SK-N-MC (cell line): ENCODE results near the gene LEAP2.
A peak's percentile ranks its signal among the peaks of the same experiment; 100 is the strongest.
"Not testable (repeated sequence)": the region's sequence is repeated elsewhere in the genome, so short reads cannot be mapped to it uniquely, and the experiment has no call there.

Source experiments
- DNase-seq: peaks from one replicate; pipeline ENCODE4 v3.0.0-alpha.2; 2011; ENCODE audit warnings: low read depth, low spot score
- H3K27ac ChIP-seq: fragments of 200-600 bp; sonication (generic); 2 replicates; pipeline ENCODE4 v1.5.1; 2016; ENCODE audit warnings: mixed run types
- H3K36me3 ChIP-seq: fragments of 200-600 bp; sonication (generic); 2 replicates; pipeline ENCODE4 v1.6.1; 2017; ENCODE audit warnings: antibody characterized with exemption, low read length, mixed read lengths; ENCODE audit not compliant: insufficient read depth
- H3K4me3 ChIP-seq: fragments of 200-600 bp; sonication (generic); 2 replicates; pipeline ENCODE4 v1.5.1; 2016
- H3K9ac ChIP-seq: fragments of 200-600 bp; sonication (generic); 2 replicates; pipeline ENCODE4 v1.8.0; 2017; ENCODE audit warnings: mixed run types, mixed read lengths; ENCODE audit not compliant: insufficient read length
- H3K9me3 ChIP-seq: fragments of 200-600 bp; sonication (generic); 2 replicates; pipeline ENCODE4 v1.6.1; 2017; ENCODE audit warnings: low read depth, mild to moderate bottlenecking, antibody characterized with exemption, low read length, moderate library complexity, mixed read lengths
- EZH2 ChIP-seq: fragments of 200-600 bp; sonication (generic); IDR thresholded peaks from one replicate; pipeline ENCODE4 v1.6.1; 2017; ENCODE audit warnings: antibody characterized with exemption
- FOXP2 ChIP-seq: optimal IDR thresholded peaks from 2 replicates; pipeline ENCODE3; 2011; ENCODE audit warnings: mild to moderate bottlenecking, moderate library complexity; ENCODE audit not compliant: insufficient read depth; ENCODE audit errors: extremely low read length, control extremely low read depth
- POLR2AphosphoS5 ChIP-seq: IDR thresholded peaks from 2 replicates; pipeline ENCODE4 v1.6.1; 2012; ENCODE audit warnings: mild to moderate bottlenecking, low read depth, low read length, borderline replicate concordance

The LEAP2 gene

DNA sequence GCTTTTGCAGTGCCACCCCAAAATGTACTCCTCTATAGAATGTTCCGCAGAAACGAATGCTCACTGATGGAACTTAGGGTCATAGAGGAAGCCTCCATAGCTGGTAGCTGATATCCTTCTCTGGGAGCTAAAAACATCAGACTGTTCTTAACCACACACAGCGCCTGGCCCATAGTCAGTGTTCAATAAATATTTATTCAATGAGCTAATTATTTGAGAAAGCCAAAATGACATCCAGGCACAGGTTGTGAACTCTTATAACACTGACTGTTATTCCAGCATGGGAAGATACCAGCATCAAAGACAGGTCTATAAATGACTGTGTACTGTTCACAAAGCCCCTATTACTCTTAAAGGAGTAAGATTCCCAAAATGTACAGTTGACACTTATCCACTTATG lies 20.1 kb upstream of the LEAP2 start:
- Histone ChIP-seq H3K9me3 (no peaks in the 10 kb centered on the region), H3K36me3 (no peaks in the 10 kb centered on the region)
- DNase-seq: no peak

DNA sequence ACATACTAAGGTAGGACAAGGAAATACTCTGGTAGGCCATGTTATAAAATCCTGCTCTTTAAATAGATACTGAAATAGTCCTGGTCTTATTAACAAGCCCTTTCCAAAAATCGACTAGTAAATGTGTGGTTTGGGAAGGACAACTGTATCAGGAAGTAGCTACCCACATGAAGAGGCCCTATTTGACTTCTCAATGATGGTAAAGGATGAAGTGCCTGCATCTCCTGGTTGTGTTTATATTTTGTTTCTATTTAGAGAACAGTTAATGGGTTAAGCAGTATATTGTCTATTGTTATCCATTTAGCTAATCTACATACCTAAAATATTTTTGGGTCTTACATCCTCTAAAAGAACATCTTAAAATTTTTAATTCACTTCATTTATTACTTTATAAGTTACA lies 19.7 kb upstream of the LEAP2 start:
- Histone ChIP-seq H3K4me3 (no peak overlapping the region), H3K36me3 (no peaks in the 10 kb centered on the region), H3K9ac (no peak overlapping the region), H3K9me3 (no peaks in the 10 kb centered on the region), H3K27ac (no peak overlapping the region)
- TF ChIP-seq EZH2 (no peak), POLR2AphosphoS5 (no peak), FOXP2 (no peak)
- DNase-seq: no peak

More for the DNA sequence above, 20.1 kb upstream of the LEAP2 start:
- TF ChIP-seq POLR2AphosphoS5 (no peak), EZH2 (no peak), FOXP2 (no peak)
- no peak overlapping the region for H3K27ac ChIP-seq
- H3K4me3 ChIP-seq: no peak overlapping the region
- no peak overlapping the region for H3K9ac ChIP-seq

DNA sequence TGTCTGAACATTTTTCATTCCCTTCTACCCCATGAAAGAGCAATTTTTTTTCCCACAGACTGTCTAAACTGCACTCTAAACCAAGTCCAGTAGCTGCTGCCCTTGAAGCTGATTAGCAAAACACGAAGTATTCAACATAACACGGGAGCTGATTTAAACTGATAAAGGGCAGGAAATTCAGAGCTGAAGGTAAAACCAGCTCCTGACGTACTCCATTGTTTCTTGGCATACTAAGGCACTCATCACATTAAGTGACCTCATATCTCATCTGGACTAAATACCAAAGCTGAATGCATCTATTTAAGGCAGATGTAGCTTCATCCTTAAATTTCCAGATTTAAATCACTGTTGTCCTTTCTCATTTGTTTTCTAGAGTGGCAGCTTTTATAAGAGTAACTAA lies 19.2 kb upstream of the LEAP2 start:
- Histone ChIP-seq H3K9me3 (no peaks in the 10 kb centered on the region), H3K9ac (no peak overlapping the region), H3K4me3 (no peak overlapping the region), H3K36me3 (no peaks in the 10 kb centered on the region), H3K27ac (no peak overlapping the region)
- TF ChIP-seq POLR2AphosphoS5: no peak
- TF ChIP-seq EZH2: no peak
- no peak for DNase-seq

DNA sequence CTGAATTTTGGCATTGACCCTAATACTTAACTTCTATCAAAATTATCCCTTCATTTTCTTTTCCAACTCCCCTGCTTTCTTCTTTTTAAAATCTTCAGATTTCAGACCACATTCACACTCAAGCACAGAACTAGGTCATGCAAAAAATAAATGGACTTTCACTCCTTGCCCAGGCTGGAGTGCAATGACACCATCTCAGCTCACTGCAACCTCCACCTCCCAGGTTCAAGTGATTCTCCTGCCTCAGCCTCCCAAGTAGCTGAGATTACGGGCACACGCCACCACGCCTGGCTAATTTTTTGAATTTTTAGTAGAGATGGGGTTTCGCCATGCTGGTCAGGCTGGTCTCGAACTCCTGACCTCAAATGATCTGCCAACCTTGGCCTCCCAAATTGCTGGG lies 18.5 kb upstream of the LEAP2 start:
- not testable (repeated sequence) for H3K9me3 ChIP-seq, DNase-seq, H3K27ac ChIP-seq, H3K36me3 ChIP-seq, H3K4me3 ChIP-seq, H3K9ac ChIP-seq

DNA sequence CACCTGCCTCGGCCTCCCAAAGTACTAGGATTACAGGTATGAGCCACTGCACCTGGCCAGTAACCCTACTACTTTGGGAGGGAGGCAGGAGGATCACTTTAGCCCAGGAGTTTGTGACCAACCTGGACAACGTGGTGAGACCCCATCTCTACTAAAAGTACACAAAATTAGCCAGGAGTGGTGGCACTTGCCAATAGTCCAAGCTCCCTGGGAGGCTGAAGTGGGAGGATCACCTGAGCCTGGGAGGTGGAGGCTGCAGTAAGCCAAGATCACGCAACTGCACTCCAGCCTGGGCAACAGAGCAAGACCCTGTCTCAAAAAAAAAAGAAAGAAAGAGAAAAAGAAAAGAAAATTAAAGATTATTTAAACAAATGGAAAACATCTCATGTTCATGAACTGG lies 17.5 kb upstream of the LEAP2 start:
- Histone ChIP-seq H3K9ac (no peak overlapping the region), H3K4me3 (no peak overlapping the region), H3K36me3 (no peaks in the 10 kb centered on the region), H3K9me3 (no peaks in the 10 kb centered on the region), H3K27ac (no peak overlapping the region)
- DNase-seq: no peak
- TF ChIP-seq POLR2AphosphoS5 (no peak), FOXP2 (no peak), EZH2 (no peak)

DNA sequence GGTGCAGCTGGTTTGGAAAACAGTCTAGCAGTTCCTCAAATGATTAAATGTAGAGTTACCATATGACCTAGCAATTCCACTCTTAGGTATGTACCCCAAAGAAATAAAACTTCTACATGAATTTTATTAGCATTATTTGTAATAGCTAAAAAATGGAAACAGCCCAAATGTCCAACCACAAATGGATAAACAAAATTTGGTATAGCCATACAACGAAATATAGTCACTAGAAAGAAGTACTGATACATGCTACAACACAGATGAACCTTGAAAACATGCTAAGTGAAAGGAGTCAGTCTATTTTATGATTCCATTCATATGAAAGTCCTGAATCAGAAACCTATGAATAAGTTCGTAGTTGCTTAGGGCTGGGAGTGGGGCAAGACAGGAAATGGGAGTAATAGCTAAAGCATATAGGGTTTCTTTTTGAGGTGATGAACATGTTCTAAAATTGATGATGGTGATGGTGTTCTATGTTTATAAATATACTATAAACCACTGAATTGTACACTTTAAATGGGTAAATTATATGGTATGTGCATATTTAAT lies 13.5 kb upstream of the LEAP2 start:
- Histone ChIP-seq H3K9ac (no peak overlapping the region), H3K9me3 (no peaks in the 10 kb centered on the region), H3K27ac (no peak overlapping the region), H3K4me3 (no peak overlapping the region), H3K36me3 (no peaks in the 10 kb centered on the region)
- no peak for DNase-seq
- TF ChIP-seq FOXP2 (no peak), POLR2AphosphoS5 (no peak), EZH2 (no peak)

DNA sequence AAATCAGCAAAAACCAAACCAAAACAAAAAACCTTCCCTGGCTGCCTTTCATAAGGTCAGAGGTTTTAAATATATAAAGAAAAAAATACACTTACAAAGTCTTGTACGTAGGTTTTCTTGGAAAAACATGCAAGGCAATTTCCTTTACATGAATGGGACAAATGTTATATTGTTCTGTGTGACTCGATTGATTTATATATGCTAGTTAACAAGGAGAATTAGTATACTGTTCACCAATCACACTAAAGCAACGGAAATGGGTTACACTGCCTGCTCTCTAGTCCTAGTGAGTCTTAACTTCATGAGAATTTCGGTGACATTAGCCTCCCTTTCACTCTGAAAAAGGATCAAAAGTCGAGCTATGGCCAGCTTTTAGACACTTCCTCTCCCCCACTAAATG lies 12.7 kb upstream of the LEAP2 start:
- no peaks in the 10 kb centered on the region for H3K9me3 ChIP-seq
- no peak for DNase-seq
- TF ChIP-seq EZH2 (no peak), FOXP2 (no peak), POLR2AphosphoS5 (no peak)
- no peak overlapping the region for H3K4me3 ChIP-seq
- no peaks in the 10 kb centered on the region for H3K36me3 ChIP-seq
- no peak overlapping the region for H3K27ac ChIP-seq
- no peak overlapping the region for H3K9ac ChIP-seq

DNA sequence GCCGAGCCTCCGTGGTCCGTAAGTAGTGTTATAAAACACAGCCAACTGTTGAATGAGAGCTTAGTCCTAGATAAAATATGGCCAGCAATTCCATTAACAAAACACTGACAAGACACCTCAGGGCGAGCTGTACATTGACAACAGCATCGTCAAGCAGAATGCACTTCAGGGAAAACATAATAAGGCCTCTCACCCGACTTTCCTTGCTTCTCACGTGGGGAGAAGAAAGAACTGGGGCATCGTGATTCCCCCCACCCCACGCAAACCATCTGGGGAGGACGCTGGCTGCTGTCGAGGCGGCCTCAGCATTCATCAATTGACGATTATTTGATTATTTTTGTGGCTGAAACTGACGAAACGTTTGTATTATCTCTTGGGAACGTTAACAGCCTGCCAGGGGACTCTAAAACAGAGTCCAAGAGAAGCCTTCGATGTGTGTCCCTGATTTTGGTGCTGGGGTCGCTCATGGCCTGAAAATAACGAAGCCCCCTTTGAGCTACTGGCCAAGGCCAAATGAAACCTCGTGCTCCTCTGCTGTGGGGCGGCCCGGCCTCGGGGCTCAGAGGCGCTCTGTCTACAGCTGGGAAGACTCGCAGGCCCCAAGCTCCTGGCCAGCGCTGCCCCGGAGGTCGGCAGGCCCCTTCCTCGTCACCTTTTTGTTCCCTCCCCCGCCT lies 7.7 kb upstream of the LEAP2 start:
- H3K9me3 ChIP-seq: no peaks in the 10 kb centered on the region
- H3K36me3 ChIP-seq: peaks cover 28% of the 10 kb centered on the region
- peak overlapping the region; percentile 98 for H3K9ac ChIP-seq
- DNase-seq: no peak
- peak overlapping the region; percentile 95 for H3K4me3 ChIP-seq
- H3K27ac ChIP-seq: peak overlapping the region; percentile 87
- TF ChIP-seq FOXP2: no peak
- TF ChIP-seq POLR2AphosphoS5: no peak; the same call in 1 of the 2 replicates
- TF ChIP-seq EZH2: no peak

DNA sequence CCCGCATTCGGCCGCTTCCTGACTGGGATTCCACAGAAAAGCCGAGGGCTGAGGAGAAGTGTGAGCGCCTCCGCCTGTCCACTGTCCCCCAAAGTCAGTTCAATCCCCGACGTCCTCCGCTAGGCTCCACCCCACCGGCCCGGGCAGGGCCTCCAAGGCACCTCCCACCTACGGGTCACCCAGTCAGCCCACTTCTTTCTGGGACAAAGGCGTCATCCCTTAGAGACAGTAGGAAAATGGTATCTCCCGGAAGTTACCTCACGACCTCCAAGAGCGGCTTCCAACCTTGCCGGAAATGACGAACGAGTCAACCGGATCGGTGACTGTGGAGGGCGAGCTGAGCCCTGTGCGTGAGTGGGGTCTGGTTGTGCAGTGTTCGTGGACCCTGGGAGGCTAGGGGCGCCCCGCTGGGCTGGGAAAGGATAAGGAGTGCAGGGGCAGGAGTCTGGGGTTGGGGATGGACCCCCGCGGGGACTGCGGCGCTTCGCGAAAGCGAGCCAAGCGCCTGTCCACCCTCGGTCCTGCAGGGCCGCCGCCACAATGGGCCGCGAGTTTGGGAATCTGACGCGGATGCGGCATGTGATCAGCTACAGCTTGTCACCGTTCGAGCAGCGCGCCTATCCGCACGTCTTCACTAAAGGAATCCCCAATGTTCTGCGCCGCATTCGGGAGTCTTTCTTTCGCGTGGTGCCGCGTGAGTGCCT lies 7.0 kb upstream of the LEAP2 start, which contains the start of the genes GDF9 and UQCRQ:
GDF9 (minus strand) TSS at position 128 of the 704 bp plus-strand sequence. CDS start 1,936 bp downstream, outside the sequence.
UQCRQ (plus strand) TSS at position 301 of the 704 bp plus-strand sequence; CDS start at position 541, 240 bp downstream.
- H3K9ac ChIP-seq: peak within 1 kb of the TSS; percentile 98
- DNase-seq: peak; percentile 98
- TF ChIP-seq FOXP2 (no peak), POLR2AphosphoS5 (peak; percentile 99), EZH2 (no peak)
- H3K4me3 ChIP-seq: peak within 1 kb of the TSS; percentile 95
- peaks cover 31% of the 10 kb centered on the region for H3K36me3 ChIP-seq
- no peaks in the 10 kb centered on the region for H3K9me3 ChIP-seq
- H3K27ac ChIP-seq: peak within 1 kb of the TSS; percentile 87
